ENCODE results near the gene FCGR2B. TPM values are rescaled to one million over a fixed set of nuclear protein-coding genes. Genes with fewer than 3 reads are reported as not detected.

Gene FCGR2B
- total RNA-seq, 1 experiment from 2014 or later = not detected

GRCh38 chr1:161720422-161720821 is 57.5 kb downstream of the FCGR2B start:
- no peak overlapping the region for H4K8ac ChIP-seq (replicated peaks; ENCODE audit: insufficient read length, low read depth, low read length)
- H4K91ac ChIP-seq (ENCODE audit: insufficient read length, low read depth, low read length) = no peak overlapping the region
- H2BK120ac ChIP-seq (ENCODE audit: low read depth, low read length, poor library complexity, severe bottlenecking) = no peak overlapping the region
- H4K5ac ChIP-seq (ENCODE audit: insufficient read length, low read depth, low read length) = no peak overlapping the region
- no peak overlapping the region for H2BK15ac ChIP-seq (ENCODE audit: low read depth, low read length)
- no peak overlapping the region for H3K9ac ChIP-seq (ENCODE audit: extremely low read depth, insufficient read length, low read length)
- no peak overlapping the region for H3T11ph ChIP-seq (ENCODE audit: low read length)
- no peak overlapping the region for H3K14ac ChIP-seq (ENCODE audit: insufficient read depth, low read length)
- no peaks in the 10 kb centered on the region; a peak in 1 of 5 replicates for H3K9me3 Mint-ChIP-seq
- H2AK5ac ChIP-seq (ENCODE audit: insufficient read length, low read length) = no peak overlapping the region
- H2AFZ ChIP-seq (ENCODE audit: low read length) = no peak overlapping the region
- no peak overlapping the region for H3K56ac ChIP-seq (ENCODE audit: insufficient read length, low read depth, low read length)
- no peak for DNase-seq
- H2BK12ac ChIP-seq (ENCODE audit: insufficient read length, low read depth, low read length) = no peak overlapping the region
- H3K4me2 ChIP-seq (ENCODE audit: insufficient read depth, insufficient read length, low read length) = no peak overlapping the region
- no peak overlapping the region for H2BK20ac ChIP-seq (ENCODE audit: low read depth, low read length, poor library complexity, severe bottlenecking)
- H3K4ac ChIP-seq (ENCODE audit: low read depth, low read length) = no peak overlapping the region
- H3K23me2 ChIP-seq (ENCODE audit: insufficient read length, low read depth, low read length, poor library complexity, severe bottlenecking) = no peaks in the 10 kb centered on the region
- H3K27me3 Mint-ChIP-seq (ENCODE audit: low read depth) = peaks cover 56% of the 10 kb centered on the region
- no peaks in the 10 kb centered on the region; a peak in 1 of 7 replicates for H3K36me3 Mint-ChIP-seq (ENCODE audit: insufficient read depth in 1 of 3, low read depth in 3 of 3)
- no peaks in the 10 kb centered on the region for H3K79me1 ChIP-seq (ENCODE audit: insufficient read depth, low read depth, low read length, poor library complexity, severe bottlenecking)
- H3K27ac ChIP-seq (ENCODE audit: insufficient read length, low read depth, low read length) = no peak overlapping the region
- TF ChIP-seq, protein P1, sequence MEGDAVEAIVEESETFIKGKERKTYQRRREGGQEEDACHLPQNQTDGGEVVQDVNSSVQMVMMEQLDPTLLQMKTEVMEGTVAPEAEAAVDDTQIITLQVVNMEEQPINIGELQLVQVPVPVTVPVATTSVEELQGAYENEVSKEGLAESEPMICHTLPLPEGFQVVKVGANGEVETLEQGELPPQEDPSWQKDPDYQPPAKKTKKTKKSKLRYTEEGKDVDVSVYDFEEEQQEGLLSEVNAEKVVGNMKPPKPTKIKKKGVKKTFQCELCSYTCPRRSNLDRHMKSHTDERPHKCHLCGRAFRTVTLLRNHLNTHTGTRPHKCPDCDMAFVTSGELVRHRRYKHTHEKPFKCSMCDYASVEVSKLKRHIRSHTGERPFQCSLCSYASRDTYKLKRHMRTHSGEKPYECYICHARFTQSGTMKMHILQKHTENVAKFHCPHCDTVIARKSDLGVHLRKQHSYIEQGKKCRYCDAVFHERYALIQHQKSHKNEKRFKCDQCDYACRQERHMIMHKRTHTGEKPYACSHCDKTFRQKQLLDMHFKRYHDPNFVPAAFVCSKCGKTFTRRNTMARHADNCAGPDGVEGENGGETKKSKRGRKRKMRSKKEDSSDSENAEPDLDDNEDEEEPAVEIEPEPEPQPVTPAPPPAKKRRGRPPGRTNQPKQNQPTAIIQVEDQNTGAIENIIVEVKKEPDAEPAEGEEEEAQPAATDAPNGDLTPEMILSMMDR (conservative IDR thresholded peaks at IDR 0.05) = no peak
- no peak overlapping the region for H3K23ac ChIP-seq (ENCODE audit: insufficient read length, low read depth, low read length)
- no CpG with 5 or more reads among the region's 1 CpG for WGBS (ENCODE audit: extremely low coverage, insufficient read length, low lambda C conversion rate)
- no peaks in the 10 kb centered on the region for H3K9me3 ChIP-seq (ENCODE audit: control insufficient read depth, low read depth, low read length)
- no peaks in the 10 kb centered on the region for H3K79me2 ChIP-seq (ENCODE audit: insufficient read depth, low read length)
- no peaks in the 10 kb centered on the region for H4K20me1 ChIP-seq (ENCODE audit: control insufficient read depth, insufficient read depth, insufficient read length)
- peaks cover 0 to 1% of the 10 kb centered on the region in 2 experiments for H3K4me1 Mint-ChIP-seq
- H3K4me3 Mint-ChIP-seq = no peak overlapping the region
- H3K27ac Mint-ChIP-seq = no peak overlapping the region
- peaks cover 7% of the 10 kb centered on the region; the same call in 1 of the 2 replicates for H3K27me3 ChIP-seq (ENCODE audit: insufficient read depth, low read length)
- H2BK5ac ChIP-seq (ENCODE audit: insufficient read length, low read length) = no peak overlapping the region
- H3K18ac ChIP-seq (ENCODE audit: insufficient read length, low read depth, low read length) = no peak overlapping the region
- no peaks in the 10 kb centered on the region for H3K4me1 ChIP-seq (ENCODE audit: insufficient read depth, low read length)

Data from H9 (cell line).